Measurements from ENCODE around the gene WFDC6. TPM values are rescaled to one million over a fixed set of nuclear protein-coding genes. Genes with fewer than 3 reads are reported as not detected.

The WFDC6 gene
- total RNA-seq, 2 donors from 2014 or later = not detected

DNA sequence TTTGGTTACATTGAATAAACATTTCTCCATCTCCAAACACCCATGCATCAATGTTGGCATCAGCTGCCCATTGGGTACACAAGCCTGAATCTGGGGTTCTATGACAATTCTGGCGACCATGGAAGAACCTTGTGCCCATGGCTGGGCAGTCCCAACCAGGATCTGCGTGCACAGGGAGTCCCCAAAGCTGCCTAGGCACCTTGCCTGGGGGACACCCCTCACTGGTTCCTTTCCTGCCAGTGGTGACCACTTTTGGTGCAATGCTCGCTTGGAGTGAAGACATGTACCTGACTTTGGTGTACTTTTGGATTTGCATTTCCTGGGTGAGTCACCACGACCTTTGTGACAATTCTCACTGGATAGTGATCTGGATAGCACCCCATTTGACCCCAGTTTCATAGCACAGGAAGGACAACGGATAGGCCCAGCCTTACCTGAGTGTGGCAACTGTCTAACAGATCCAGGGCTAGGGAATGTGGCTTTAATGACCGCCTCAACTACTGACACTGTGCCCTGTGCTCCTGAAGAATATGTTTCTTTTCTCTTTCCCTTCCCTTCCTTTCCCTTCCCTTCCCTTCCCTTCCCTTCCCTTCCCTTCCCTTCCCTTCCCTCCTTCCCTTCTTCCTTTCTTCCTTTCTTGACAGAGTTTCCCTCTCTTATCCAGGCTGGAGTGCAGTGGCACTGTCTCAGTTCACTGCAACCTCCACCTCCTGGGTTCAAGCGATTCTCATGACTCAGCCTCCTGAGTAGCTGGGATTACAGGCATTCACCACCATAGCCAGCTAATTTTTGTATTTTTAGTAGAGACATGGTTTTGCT is 31.0 kb downstream of the WFDC6 start:
- no peak for ATAC-seq
- H3K27me3 Mint-ChIP-seq = peaks cover 83% of the 10 kb centered on the region
- no peaks in the 10 kb centered on the region for H3K4me1 Mint-ChIP-seq
- H3K9me3 ChIP-seq (ENCODE audit: control insufficient read depth, low read length, poor library complexity, severe bottlenecking) = no peaks in the 10 kb centered on the region
- H3K4me3 Mint-ChIP-seq = no peak overlapping the region
- no peak overlapping the region for H3K27ac Mint-ChIP-seq
- H3K36me3 Mint-ChIP-seq (ENCODE audit: low read depth) = no peaks in the 10 kb centered on the region
- DNase-seq = no peak

GRCh38 chr20:45507011-45507820 is 32.1 kb downstream of the WFDC6 start:
- H3K27ac Mint-ChIP-seq = no peak overlapping the region
- H3K9me3 ChIP-seq (ENCODE audit: control insufficient read depth, low read length, poor library complexity, severe bottlenecking) = no peaks in the 10 kb centered on the region
- ATAC-seq (no peak), DNase-seq (no peak)
- no peak overlapping the region for H3K4me3 Mint-ChIP-seq
- H3K4me1 Mint-ChIP-seq = no peaks in the 10 kb centered on the region
- peaks cover 84% of the 10 kb centered on the region for H3K27me3 Mint-ChIP-seq
- H3K36me3 Mint-ChIP-seq (ENCODE audit: low read depth) = no peaks in the 10 kb centered on the region

DNA sequence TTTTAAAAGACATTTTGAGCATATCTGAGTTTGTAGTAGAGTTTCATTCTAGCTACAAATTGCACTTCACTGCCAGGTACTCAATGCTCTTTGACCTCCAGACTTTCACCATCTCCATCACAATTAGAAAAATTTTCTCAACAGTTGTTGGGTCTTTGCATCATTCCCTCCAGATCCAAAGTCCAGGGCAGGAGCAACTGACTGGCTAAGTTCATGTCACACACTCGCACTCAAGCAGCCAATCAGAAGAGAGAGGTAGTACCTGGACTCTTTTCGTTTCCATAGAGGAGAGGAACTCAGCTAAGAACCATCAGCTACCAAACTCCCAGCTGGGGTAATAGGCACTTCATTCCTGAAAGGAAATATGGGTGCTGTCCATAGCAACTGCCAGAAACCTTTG is 32.9 kb downstream of the WFDC6 start:
- no peaks in the 10 kb centered on the region for H3K9me3 ChIP-seq (ENCODE audit: control insufficient read depth, low read length, poor library complexity, severe bottlenecking)
- peaks cover 81% of the 10 kb centered on the region for H3K27me3 Mint-ChIP-seq
- ATAC-seq = no peak
- H3K4me3 Mint-ChIP-seq = no peak overlapping the region
- no peaks in the 10 kb centered on the region for H3K4me1 Mint-ChIP-seq
- peaks cover 2% of the 10 kb centered on the region for H3K36me3 Mint-ChIP-seq (ENCODE audit: low read depth)
- no peak for DNase-seq
- no peak overlapping the region for H3K27ac Mint-ChIP-seq

DNA sequence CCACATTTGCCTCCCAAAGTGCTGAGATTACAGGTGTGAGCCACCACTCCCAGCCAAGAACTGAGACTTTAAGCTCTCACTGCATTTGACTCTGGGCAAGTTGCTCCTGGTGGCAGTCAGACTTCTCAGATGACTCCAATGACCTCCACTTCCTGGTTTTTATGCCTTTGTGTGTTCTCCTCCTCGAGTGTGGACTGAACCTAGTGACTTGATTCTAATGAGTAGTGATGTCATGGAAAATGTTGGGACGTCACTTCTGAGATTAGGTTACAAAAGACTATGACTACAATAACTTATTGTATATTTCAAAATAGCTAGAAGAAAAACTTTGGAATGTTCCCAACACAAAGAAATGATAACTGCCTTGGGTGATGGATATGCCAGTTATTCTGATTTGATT is 35.9 kb downstream of the WFDC6 start:
- DNase-seq (no peak), ATAC-seq (no peak)
- no peak overlapping the region for H3K4me3 Mint-ChIP-seq
- peaks cover 2% of the 10 kb centered on the region for H3K36me3 Mint-ChIP-seq (ENCODE audit: low read depth)
- no peaks in the 10 kb centered on the region for H3K9me3 ChIP-seq (ENCODE audit: control insufficient read depth, low read length, poor library complexity, severe bottlenecking)
- no peaks in the 10 kb centered on the region for H3K4me1 Mint-ChIP-seq
- H3K27me3 Mint-ChIP-seq = peaks cover 82% of the 10 kb centered on the region
- no peak overlapping the region for H3K27ac Mint-ChIP-seq

GRCh38 chr20:45502561-45502960 is 36.7 kb downstream of the WFDC6 start:
- DNase-seq (no peak), ATAC-seq (no peak)
- Mint-ChIP-seq H3K27ac (no peak overlapping the region), H3K4me1 (no peaks in the 10 kb centered on the region), H3K36me3 (ENCODE audit: low read depth) (peaks cover 2% of the 10 kb centered on the region), H3K27me3 (peaks cover 74% of the 10 kb centered on the region), H3K4me3 (no peak overlapping the region)
- no peaks in the 10 kb centered on the region for H3K9me3 ChIP-seq (ENCODE audit: control insufficient read depth, low read length, poor library complexity, severe bottlenecking)

GRCh38 chr20:45501600-45501999 is 37.7 kb downstream of the WFDC6 start:
- no peak for ATAC-seq

GRCh38 chr20:45500022-45500421 is 39.3 kb downstream of the WFDC6 start:
- Mint-ChIP-seq H3K4me1 (peaks cover 2% of the 10 kb centered on the region), H3K27me3 (peaks cover 69% of the 10 kb centered on the region), H3K4me3 (no peak overlapping the region), H3K36me3 (ENCODE audit: low read depth) (peaks cover 2% of the 10 kb centered on the region), H3K27ac (no peak overlapping the region)
- H3K9me3 ChIP-seq (ENCODE audit: control insufficient read depth, low read length, poor library complexity, severe bottlenecking) = no peaks in the 10 kb centered on the region
- ATAC-seq = no peak
- DNase-seq = no peak

More at GRCh38 chr20:45501600-45501999, 37.7 kb downstream of the WFDC6 start:
- peaks cover 74% of the 10 kb centered on the region for H3K27me3 Mint-ChIP-seq
- no peaks in the 10 kb centered on the region for H3K4me1 Mint-ChIP-seq
- H3K4me3 Mint-ChIP-seq = no peak overlapping the region
- no peaks in the 10 kb centered on the region for H3K9me3 ChIP-seq (ENCODE audit: control insufficient read depth, low read length, poor library complexity, severe bottlenecking)
- no peak for DNase-seq
- H3K27ac Mint-ChIP-seq = no peak overlapping the region
- peaks cover 2% of the 10 kb centered on the region for H3K36me3 Mint-ChIP-seq (ENCODE audit: low read depth)

DNA sequence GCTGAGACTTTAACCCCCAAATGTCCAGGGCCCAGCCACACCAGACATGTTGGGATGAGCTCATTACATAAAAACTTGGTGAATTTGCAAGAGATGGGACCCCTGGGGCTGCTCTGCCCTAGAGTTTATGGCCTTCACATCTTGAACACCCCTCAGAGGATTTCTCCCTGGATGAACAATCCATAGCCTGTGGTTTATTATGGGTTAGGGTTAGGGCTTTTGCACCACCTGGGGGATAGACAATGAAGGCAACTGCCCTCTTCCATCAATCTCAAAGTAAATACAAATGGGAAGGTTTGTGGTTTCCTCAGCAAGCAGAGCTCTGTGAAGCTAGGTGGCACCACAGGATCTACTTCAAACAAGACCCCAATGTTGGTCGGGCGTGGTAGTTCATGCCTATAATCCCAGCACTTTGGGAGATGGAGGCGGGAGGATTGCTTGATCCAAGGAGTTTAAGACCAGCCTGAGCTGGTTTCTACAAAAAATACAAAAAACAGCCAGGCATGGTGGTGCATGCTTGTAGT is 41.2 kb downstream of the WFDC6 start:
- Mint-ChIP-seq H3K4me3 (no peak overlapping the region), H3K4me1 (peaks cover 2% of the 10 kb centered on the region)

DNA sequence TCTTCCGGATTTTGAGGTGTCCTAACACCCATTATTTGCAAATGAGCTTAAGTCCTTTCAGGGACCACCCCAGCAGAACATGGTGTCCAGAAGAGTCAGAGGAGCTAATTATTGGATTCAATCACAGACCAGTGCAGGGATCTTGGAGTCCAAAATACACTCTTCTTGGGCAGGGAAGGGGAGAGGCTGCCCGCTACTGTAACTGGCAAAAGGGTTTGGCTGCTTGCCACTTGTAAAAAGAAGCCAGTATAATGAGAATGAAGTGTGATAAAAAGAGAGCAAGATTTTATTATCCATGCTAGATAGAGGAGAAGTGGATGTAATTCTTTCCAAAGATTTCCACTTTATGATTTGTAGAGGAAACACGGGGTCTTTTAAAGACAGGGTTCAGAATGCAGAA is 43.1 kb downstream of the WFDC6 start:
- DNase-seq (no peak), ATAC-seq (no peak)
- peaks cover 67% of the 10 kb centered on the region for H3K27me3 Mint-ChIP-seq
- peaks cover 2% of the 10 kb centered on the region for H3K4me1 Mint-ChIP-seq
- H3K9me3 ChIP-seq (ENCODE audit: control insufficient read depth, low read length, poor library complexity, severe bottlenecking) = no peaks in the 10 kb centered on the region
- H3K4me3 Mint-ChIP-seq = no peak overlapping the region
- no peak overlapping the region for H3K27ac Mint-ChIP-seq
- peaks cover 4% of the 10 kb centered on the region for H3K36me3 Mint-ChIP-seq (ENCODE audit: low read depth)

More for the DNA sequence above, 41.2 kb downstream of the WFDC6 start:
- Mint-ChIP-seq H3K27me3 (peaks cover 63% of the 10 kb centered on the region), H3K36me3 (ENCODE audit: low read depth) (peaks cover 2% of the 10 kb centered on the region), H3K27ac (no peak overlapping the region)
- ATAC-seq (no peak), DNase-seq (no peak)
- no peaks in the 10 kb centered on the region for H3K9me3 ChIP-seq (ENCODE audit: control insufficient read depth, low read length, poor library complexity, severe bottlenecking)

DNA sequence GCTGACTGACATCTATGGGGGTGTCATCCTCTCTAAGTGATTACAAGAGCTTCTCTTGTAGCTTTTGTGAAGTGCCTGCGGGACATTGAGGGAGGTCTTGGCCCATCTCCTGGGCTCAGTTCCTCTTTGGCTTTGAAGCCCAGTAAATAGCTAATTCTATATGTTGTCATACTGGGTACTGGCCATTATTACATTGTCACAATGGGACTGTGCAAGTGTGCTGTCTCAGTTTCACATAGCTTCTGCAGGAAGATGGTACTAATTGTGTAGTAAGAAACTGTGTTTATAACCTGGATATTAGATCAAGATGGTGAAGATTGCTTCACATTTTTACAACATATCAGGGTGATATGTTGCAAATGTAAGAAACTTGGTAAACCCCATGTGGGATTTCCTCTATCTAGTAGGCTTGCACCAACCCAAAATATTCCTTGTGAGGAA is 43.8 kb downstream of the WFDC6 start:
- Mint-ChIP-seq H3K4me1 (peaks cover 2% of the 10 kb centered on the region), H3K27ac (no peak overlapping the region), H3K27me3 (peaks cover 65% of the 10 kb centered on the region), H3K4me3 (no peak overlapping the region), H3K36me3 (ENCODE audit: low read depth) (peaks cover 4% of the 10 kb centered on the region)
- DNase-seq (no peak), ATAC-seq (no peak)
- no peaks in the 10 kb centered on the region for H3K9me3 ChIP-seq (ENCODE audit: control insufficient read depth, low read length, poor library complexity, severe bottlenecking)

DNA sequence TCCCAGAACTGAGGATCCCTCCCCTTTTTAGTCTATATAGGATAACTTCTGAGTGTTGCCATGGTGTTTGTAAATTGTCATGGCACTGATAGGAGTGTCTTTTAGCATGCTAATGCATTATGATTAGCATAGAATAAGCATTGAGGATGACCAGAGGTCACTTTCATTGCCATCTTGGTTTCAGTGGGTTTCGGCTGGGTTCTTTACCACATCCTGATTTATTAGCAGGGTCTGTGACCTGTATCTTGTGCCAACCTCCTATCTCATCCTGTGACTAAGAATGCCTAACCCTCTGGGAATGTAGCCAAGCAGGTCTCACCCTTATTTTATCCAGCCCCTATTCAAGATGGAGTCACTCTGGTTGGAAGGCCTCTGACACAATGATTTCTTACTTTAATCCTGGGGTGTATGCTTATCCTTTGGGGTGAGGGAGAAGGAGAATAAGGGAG is 50.2 kb downstream of the WFDC6 start:
- peaks cover 9% of the 10 kb centered on the region for H3K36me3 Mint-ChIP-seq (ENCODE audit: low read depth)
- no peak for DNase-seq
- peaks cover 2% of the 10 kb centered on the region for H3K4me1 Mint-ChIP-seq
- no peak for ATAC-seq
- no peak overlapping the region for H3K27ac Mint-ChIP-seq
- no peak overlapping the region for H3K4me3 Mint-ChIP-seq
- peaks cover 80% of the 10 kb centered on the region for H3K27me3 Mint-ChIP-seq
- no peaks in the 10 kb centered on the region for H3K9me3 ChIP-seq (ENCODE audit: control insufficient read depth, low read length, poor library complexity, severe bottlenecking)

- peaks cover 5% of the 10 kb centered on the region for H3K36me3 Mint-ChIP-seq (ENCODE audit: low read depth)
- H3K27me3 Mint-ChIP-seq = peaks cover 79% of the 10 kb centered on the region
- H3K4me3 Mint-ChIP-seq = no peak overlapping the region
- H3K9me3 ChIP-seq (ENCODE audit: control insufficient read depth, low read length, poor library complexity, severe bottlenecking) = no peaks in the 10 kb centered on the region
- DNase-seq = no peak
- ATAC-seq = no peak
- H3K4me1 Mint-ChIP-seq = peaks cover 3% of the 10 kb centered on the region
- H3K27ac Mint-ChIP-seq = no peak overlapping the region
Observed at GRCh38 chr20:45487231-45487635, 52.0 kb downstream of the WFDC6 start.

GRCh38 chr20:45485388-45485787 is 53.9 kb downstream of the WFDC6 start:
- Mint-ChIP-seq H3K27ac (no peak overlapping the region), H3K36me3 (ENCODE audit: low read depth) (peaks cover 7% of the 10 kb centered on the region), H3K27me3 (peaks cover 82% of the 10 kb centered on the region), H3K4me3 (no peak overlapping the region), H3K4me1 (peaks cover 6% of the 10 kb centered on the region)
- DNase-seq (no peak), ATAC-seq (no peak)
- no peaks in the 10 kb centered on the region for H3K9me3 ChIP-seq (ENCODE audit: control insufficient read depth, low read length, poor library complexity, severe bottlenecking)

Data from T-helper 17 cell (primary cell).